ENCODE data around the gene BSDC1. TPM values are rescaled to one million over a fixed set of nuclear protein-coding genes. Genes with fewer than 3 reads are reported as not detected.

BSDC1 gene
- total and polyA plus RNA-seq, 9 donors: 32.6 to 48.3 (median 41.4) TPM

GRCh38 chr1:32332290-32333079 lies 61.8 kb downstream of the BSDC1 start:
- Histone ChIP-seq H3K27ac (ENCODE audit: low read length) (no peak overlapping the region), H3K36me3 (ENCODE audit: control insufficient read depth, insufficient read depth, low read length) (peaks cover 58% of the 10 kb centered on the region), H3K4me1 (ENCODE audit: control insufficient read depth, insufficient read depth, low read length) (peaks cover 32% of the 10 kb centered on the region), H3K4me3 (ENCODE audit: low read length) (no peak overlapping the region), H3K9me3 (replicated peaks; ENCODE audit: control insufficient read depth, low read depth, low read length) (no peaks in the 10 kb centered on the region), H3K27me3 (ENCODE audit: control insufficient read depth, insufficient read depth, low read length) (no peaks in the 10 kb centered on the region)
- DNase-seq: no peak
- 49% methylated on average over 2 of the region's 3 CpGs for WGBS (ENCODE audit: insufficient coverage)

- WGBS (ENCODE audit: insufficient coverage): 95% methylated on average over 11 of the region's 12 CpGs
- no peak overlapping the region for H3K4me3 ChIP-seq (ENCODE audit: low read length)
- peaks cover 66% of the 10 kb centered on the region for H3K36me3 ChIP-seq (ENCODE audit: control insufficient read depth, insufficient read depth, low read length)
- DNase-seq: no peak
- H3K4me1 ChIP-seq (ENCODE audit: control insufficient read depth, insufficient read depth, low read length): peaks cover 23% of the 10 kb centered on the region
- no peaks in the 10 kb centered on the region for H3K27me3 ChIP-seq (ENCODE audit: control insufficient read depth, insufficient read depth, low read length)
- no peak overlapping the region for H3K27ac ChIP-seq (ENCODE audit: low read length)
- no peaks in the 10 kb centered on the region for H3K9me3 ChIP-seq (replicated peaks; ENCODE audit: control insufficient read depth, low read depth, low read length)
Measured at GRCh38 chr1:32331549-32331948, 62.7 kb downstream of the BSDC1 start.

- Histone ChIP-seq H3K4me3 (ENCODE audit: low read length) (no peak overlapping the region), H3K27me3 (ENCODE audit: control insufficient read depth, insufficient read depth, low read length) (no peaks in the 10 kb centered on the region), H3K27ac (ENCODE audit: low read length) (no peak overlapping the region), H3K36me3 (ENCODE audit: control insufficient read depth, insufficient read depth, low read length) (peaks cover 66% of the 10 kb centered on the region), H3K4me1 (ENCODE audit: control insufficient read depth, insufficient read depth, low read length) (peaks cover 19% of the 10 kb centered on the region), H3K9me3 (replicated peaks; ENCODE audit: control insufficient read depth, low read depth, low read length) (no peaks in the 10 kb centered on the region)
- WGBS (ENCODE audit: insufficient coverage): 83% methylated on average over 10 of the region's 12 CpGs
- no peak for DNase-seq
Measured at GRCh38 chr1:32330558-32331151, 63.6 kb downstream of the BSDC1 start.

- WGBS (ENCODE audit: insufficient coverage): 82% methylated on average over 3 of the region's 4 CpGs
- Histone ChIP-seq H3K27ac (ENCODE audit: low read length) (no peak overlapping the region), H3K9me3 (replicated peaks; ENCODE audit: control insufficient read depth, low read depth, low read length) (no peaks in the 10 kb centered on the region), H3K27me3 (ENCODE audit: control insufficient read depth, insufficient read depth, low read length) (no peaks in the 10 kb centered on the region), H3K4me3 (ENCODE audit: low read length) (no peak overlapping the region), H3K4me1 (ENCODE audit: control insufficient read depth, insufficient read depth, low read length) (peaks cover 18% of the 10 kb centered on the region), H3K36me3 (ENCODE audit: control insufficient read depth, insufficient read depth, low read length) (peaks cover 66% of the 10 kb centered on the region)
- no peak for DNase-seq
Measured at GRCh38 chr1:32329931-32330466, 64.2 kb downstream of the BSDC1 start.

GRCh38 chr1:32327204-32327603 lies 67.0 kb downstream of the BSDC1 start:
- Histone ChIP-seq H3K27ac (ENCODE audit: low read length) (no peak overlapping the region), H3K9me3 (replicated peaks; ENCODE audit: control insufficient read depth, low read depth, low read length) (no peaks in the 10 kb centered on the region), H3K36me3 (ENCODE audit: control insufficient read depth, insufficient read depth, low read length) (peaks cover 64% of the 10 kb centered on the region), H3K4me3 (ENCODE audit: low read length) (no peak overlapping the region), H3K4me1 (ENCODE audit: control insufficient read depth, insufficient read depth, low read length) (no peaks in the 10 kb centered on the region), H3K27me3 (ENCODE audit: control insufficient read depth, insufficient read depth, low read length) (no peaks in the 10 kb centered on the region)
- DNase-seq: no peak
- 90% methylated on average over 7 of the region's 11 CpGs for WGBS (ENCODE audit: insufficient coverage)

- no peak overlapping the region for H3K27ac ChIP-seq (ENCODE audit: low read length)
- WGBS (ENCODE audit: insufficient coverage): no CpG with 5 or more reads among the region's 5 CpGs
- no peak for DNase-seq
- H3K9me3 ChIP-seq (replicated peaks; ENCODE audit: control insufficient read depth, low read depth, low read length): no peaks in the 10 kb centered on the region
- H3K4me3 ChIP-seq (ENCODE audit: low read length): no peak overlapping the region
- H3K36me3 ChIP-seq (ENCODE audit: control insufficient read depth, insufficient read depth, low read length): peaks cover 29% of the 10 kb centered on the region
- H3K27me3 ChIP-seq (ENCODE audit: control insufficient read depth, insufficient read depth, low read length): no peaks in the 10 kb centered on the region
- H3K4me1 ChIP-seq (ENCODE audit: control insufficient read depth, insufficient read depth, low read length): no peaks in the 10 kb centered on the region
Measured at GRCh38 chr1:32321712-32322291, 72.4 kb downstream of the BSDC1 start.

DNA sequence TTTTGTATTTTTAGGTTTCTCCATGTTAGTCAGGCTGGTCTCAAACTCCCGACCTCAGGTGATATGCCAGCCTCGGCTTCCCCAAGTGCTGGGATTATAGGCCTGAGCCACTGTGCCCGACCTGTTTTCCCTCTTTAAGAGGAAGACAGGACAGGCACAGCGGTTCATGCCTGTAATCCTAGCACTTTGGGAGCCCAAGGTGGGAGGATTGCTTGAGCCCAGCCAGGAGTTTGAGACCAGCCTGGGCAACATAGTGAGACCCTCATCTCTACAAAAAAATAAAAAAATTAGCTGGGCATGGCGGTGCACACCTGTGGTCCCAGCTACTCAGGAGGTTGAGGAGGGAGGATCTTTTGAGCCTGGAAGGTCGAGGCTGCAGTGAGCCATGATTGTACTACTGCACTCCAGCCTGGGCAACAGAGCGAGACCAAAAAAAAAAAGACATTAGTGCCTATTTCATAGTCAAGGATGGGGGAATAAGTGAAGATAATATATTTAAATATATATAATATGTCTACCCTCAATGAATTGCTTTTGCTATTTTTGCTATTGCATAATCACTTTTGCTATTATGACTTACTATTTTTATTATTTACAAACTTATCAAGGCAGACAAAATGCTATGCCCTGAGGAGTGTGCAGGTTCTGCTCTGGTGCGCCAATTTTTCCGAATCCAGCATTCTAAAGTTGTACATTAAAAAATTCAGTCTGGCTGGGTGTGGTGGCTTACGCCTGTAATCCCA lies 75.9 kb downstream of the BSDC1 start:
- Histone ChIP-seq H3K4me1 (ENCODE audit: control insufficient read depth, insufficient read depth, low read length) (no peaks in the 10 kb centered on the region), H3K27me3 (ENCODE audit: control insufficient read depth, insufficient read depth, low read length) (no peaks in the 10 kb centered on the region), H3K27ac (ENCODE audit: low read length) (no peak overlapping the region), H3K36me3 (ENCODE audit: control insufficient read depth, insufficient read depth, low read length) (peaks cover 18% of the 10 kb centered on the region), H3K9me3 (replicated peaks; ENCODE audit: control insufficient read depth, low read depth, low read length) (no peaks in the 10 kb centered on the region), H3K4me3 (ENCODE audit: low read length) (no peak overlapping the region)
- no peak for DNase-seq
- 89% methylated on average over 5 of the region's 10 CpGs for WGBS (ENCODE audit: insufficient coverage)

DNA sequence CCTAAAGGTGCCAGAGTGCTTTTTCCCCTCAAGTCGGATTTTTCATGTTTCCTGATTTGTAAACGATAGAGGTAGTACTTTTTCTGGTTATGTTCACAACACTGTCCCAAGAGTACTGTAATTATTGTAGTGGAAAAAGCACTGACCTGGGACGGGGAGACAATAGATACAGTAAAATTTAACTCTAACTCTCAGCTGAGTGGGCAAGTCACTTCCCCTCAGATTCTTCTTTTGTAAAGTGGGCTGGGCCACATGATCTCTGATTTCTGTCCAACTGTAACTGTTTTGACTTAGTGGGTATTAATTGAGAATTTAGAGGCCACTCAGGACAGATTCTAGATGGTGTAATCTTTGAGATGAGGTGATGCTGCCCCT lies 77.4 kb downstream of the BSDC1 start:
- no peaks in the 10 kb centered on the region for H3K27me3 ChIP-seq (ENCODE audit: control insufficient read depth, insufficient read depth, low read length)
- H3K27ac ChIP-seq (ENCODE audit: low read length): no peak overlapping the region
- DNase-seq: no peak
- no peaks in the 10 kb centered on the region for H3K9me3 ChIP-seq (replicated peaks; ENCODE audit: control insufficient read depth, low read depth, low read length)
- H3K36me3 ChIP-seq (ENCODE audit: control insufficient read depth, insufficient read depth, low read length): peaks cover 11% of the 10 kb centered on the region
- H3K4me1 ChIP-seq (ENCODE audit: control insufficient read depth, insufficient read depth, low read length): no peaks in the 10 kb centered on the region
- no CpG with 5 or more reads among the region's 3 CpGs for WGBS (ENCODE audit: insufficient coverage)
- no peak overlapping the region for H3K4me3 ChIP-seq (ENCODE audit: low read length)
